K562 (cell line): ENCODE measurements around the gene ZDHHC17. TPM values are rescaled to one million over a fixed set of nuclear protein-coding genes. Genes with fewer than 3 reads are reported as not detected.

Source experiments
- ATAC-seq: fragments of 200-7000 bp; cut with Tn5 transposase; 3 replicates; pipeline ENCODE4 v1.9.1; 2020; ENCODE audit warnings: moderate library complexity
- BruUV-seq: library from RNA; stranded (reverse); fragments of 400-500 nt; replicated peaks from 2 replicates; lab custom pipeline; 2021; lab: Mats Ljungman, UMichigan
- CTCF ChIA-PET: fragments of 300-600 bp; formaldehyde crosslinking; extraction: SDS; loops from one replicate; lab custom pipeline; 2021; ENCODE audit warnings: low intra/inter-chr PET ratio; lab: Yijun Ruan, JAX
- POLR2A ChIA-PET: fragments of 300-600, 350-650 bp; sonication (Branson Sonifier 250); formaldehyde crosslinking; extraction: SDS; loops from one replicate; lab custom pipeline; 2021; ENCODE audit warnings: antibody characterized with exemption, inconsistent platforms; lab: Yijun Ruan, JAX
- DNase-seq, 4 experiments: peaks; one replicate each; pipeline versions ENCODE4 v3.0.0 to v3.0.0-alpha.2; 2011 to 2018; ENCODE audit warnings: low spot score in 3 of 4, mixed read lengths in 3 of 4; ENCODE audit errors: extremely low read depth in 1 of 4
- FAIRE-seq: peaks from 2 replicates; lab custom pipeline; 2011; peaks lifted over from hg19 to GRCh38; lab: Jason Lieb, UNC
- H2AFZ ChIP-seq: 2 replicates; pipeline ENCODE4 v1.6.0; 2011; ENCODE audit warnings: low read depth, low read length, control low read depth, inconsistent platforms
- H3K27ac ChIP-seq: fragments of 200-600 bp; 3 replicates; pipeline ENCODE4 v1.8.0; 2011; ENCODE audit warnings: low read depth, mild to moderate bottlenecking, control low read depth, inconsistent platforms, low read length, moderate library complexity, mixed read lengths; ENCODE audit errors: extremely low read depth
- H3K27me3 ChIP-seq, 2 experiments: fragments of 300-600 bp in 1 of 2; 2 replicates in 1 of 2; 3 replicates in 1 of 2; pipeline versions ENCODE4 v1.6.0 to v1.8.0; 2011; ENCODE audit warnings: inconsistent platforms in 2 of 2, low read length in 2 of 2, mild to moderate bottlenecking in 1 of 2, mixed read lengths in 1 of 2, moderate library complexity in 1 of 2; ENCODE audit not compliant: control insufficient read depth in 2 of 2, insufficient read depth in 2 of 2
- H3K36me3 ChIP-seq: fragments of 300-600 bp; 3 replicates; pipeline ENCODE4 v1.8.0; 2011; ENCODE audit warnings: mild to moderate bottlenecking, low read length, inconsistent platforms; ENCODE audit not compliant: control insufficient read depth, insufficient read depth
- H3K4me1 ChIP-seq, 2 experiments: fragments of 200-600 bp in 1 of 2; replicated peaks in 1 of 2; 2 replicates in 1 of 2; 3 replicates in 1 of 2; pipeline versions ENCODE4 v1.5.1 to v1.8.0; 2011; ENCODE audit warnings: inconsistent platforms in 2 of 2, low read length in 2 of 2, mild to moderate bottlenecking in 1 of 2, mixed read lengths in 1 of 2, moderate library complexity in 1 of 2; ENCODE audit not compliant: control insufficient read depth in 2 of 2, insufficient read depth in 2 of 2
- H3K4me2 ChIP-seq: 2 replicates; pipeline ENCODE4 v1.6.1; 2011; ENCODE audit warnings: low read length, control low read depth, inconsistent platforms, mixed read lengths; ENCODE audit not compliant: insufficient read depth
- H3K4me3 ChIP-seq: fragments of 200-600 bp; sonication (generic), shearing (Covaris generic); 2 replicates; pipeline ENCODE4 v1.5.1; 2016; ENCODE audit warnings: control low read depth, inconsistent platforms
- H3K79me2 ChIP-seq: fragments of 200-600 bp; 3 replicates; pipeline ENCODE4 v1.8.0; 2011; ENCODE audit warnings: low read length, inconsistent platforms; ENCODE audit not compliant: control insufficient read depth, insufficient read depth
- H3K9ac ChIP-seq, 2 experiments: 2 replicates each; pipeline versions ENCODE4 v1.6.0 to v1.6.1; 2011; ENCODE audit warnings: low read depth in 2 of 2, low read length in 2 of 2, control low read depth in 1 of 2, inconsistent platforms in 1 of 2, mild to moderate bottlenecking in 1 of 2, mixed read lengths in 1 of 2; ENCODE audit not compliant: insufficient read depth in 1 of 2
- H3K9me1 ChIP-seq: one replicate; pipeline ENCODE4 v1.6.0; 2011; ENCODE audit warnings: inconsistent platforms, mild to moderate bottlenecking, low read length, moderate library complexity; ENCODE audit not compliant: control insufficient read depth, insufficient read depth
- H3K9me3 ChIP-seq: replicated peaks from 2 replicates; pipeline ENCODE4 v1.5.1; 2011; ENCODE audit warnings: low read depth, low read length, inconsistent platforms; ENCODE audit not compliant: control insufficient read depth, insufficient read depth
- H4K20me1 ChIP-seq: replicated peaks from 2 replicates; pipeline ENCODE4 v1.6.1; 2011; ENCODE audit warnings: low read length, inconsistent platforms, mixed read lengths; ENCODE audit not compliant: control insufficient read depth, insufficient read depth
- LARP7 ChIP-seq: fragments of 450-650 bp; IDR thresholded peaks from 2 replicates; pipeline ENCODE4 v1.6.1; 2016
- NEUROD1 ChIP-seq: fragments of 150-350 bp; IDR thresholded peaks from 2 replicates; pipeline ENCODE4 v1.6.1; 2014; ENCODE audit warnings: borderline replicate concordance, low read length, low read depth; ENCODE audit not compliant: partially characterized antibody
- SMARCE1 ChIP-seq: fragments of 450-650 bp; IDR thresholded peaks from 2 replicates; pipeline ENCODE4 v1.7.1; 2016; ENCODE audit warnings: mild to moderate bottlenecking
- SNRNP70 ChIP-seq: fragments of 200-400 bp; formaldehyde crosslinking; optimal IDR thresholded peaks from 2 replicates; pipeline ENCODE3; 2017; ENCODE audit warnings: low read depth, low read length
- TAL1 ChIP-seq: fragments of 450-650 bp; IDR thresholded peaks from 2 replicates; pipeline ENCODE4 v1.6.1; 2016; ENCODE audit warnings: mild to moderate bottlenecking
- TOE1 ChIP-seq, 2 experiments: fragments of 450-650 bp in 1 of 2; sonication (generic) in 1 of 2; formaldehyde crosslinking in 1 of 2; IDR thresholded peaks; 2 replicates each; pipeline versions ENCODE4 v1.7.1 to v1.8.0; 2016 to 2022; ENCODE audit warnings: borderline replicate concordance in 2 of 2, mild to moderate bottlenecking in 2 of 2, antibody characterized with exemption in 1 of 2, inconsistent platforms in 1 of 2, low read depth in 1 of 2, missing genetic modification reagents in 1 of 2, moderate library complexity in 1 of 2
- ZEB2 ChIP-seq: fragments of 450-650 bp; IDR thresholded peaks from 2 replicates; pipeline ENCODE4 v1.6.1; 2016
- ZNF124 ChIP-seq: sonication (generic); formaldehyde crosslinking; IDR thresholded peaks from 2 replicates; pipeline ENCODE4 v1.8.1; 2022; ENCODE audit warnings: missing genetic modification reagents
- ZNF217 ChIP-seq: sonication (generic); formaldehyde crosslinking; IDR thresholded peaks from 2 replicates; pipeline ENCODE4 v1.8.0; 2022; ENCODE audit warnings: mild to moderate bottlenecking, missing genetic modification reagents
- WGBS: fragments of 100-300 bp; shearing (Covaris generic); methylation state at CpG from one replicate; pipeline ENCODE4 v1.1.6; 2016; ENCODE audit warnings: low coverage, mixed read lengths; ENCODE audit not compliant: insufficient coverage; ENCODE audit errors: missing lambda C conversion rate; 5-methylcytosine and 5-hydroxymethylcytosine counted together
- in situ Hi-C: fragments of 300-500 bp; cut with MboI; formaldehyde crosslinking; loops from 4 replicates; pipeline ENCODE4 v1.15.0; 2018; ENCODE audit warnings: inconsistent platforms, mixed read lengths
- intact Hi-C: fragments of 100-400 bp; cut with micrococcal nuclease; formaldehyde crosslinking; loops from 2 replicates; pipeline ENCODE4 v1.14.2; 2022
- polyA plus RNA-seq, 8 experiments: library from polyadenylated mRNA; depleted of rRNA in 4 of 8; stranded (reverse) in 5 of 8; unstranded in 3 of 8; fragments of >200 nt; fragmentation: Nextera tagmentation in 2 of 8; fragmentation: Illumina TruSeq in 1 of 8; extraction: Ambion mirVana in 2 of 8; extraction: Trizol in 1 of 8; gene quantifications; 2 replicates each; pipeline versions ENCODE4 v1.2.1 to v1.2.3, GENCODE V29; 2011 to 2014; ENCODE audit warnings: inconsistent platforms in 1 of 8, missing spikeins in 1 of 8
- total RNA-seq, 7 experiments: library from RNA; depleted of rRNA in 6 of 7; stranded (reverse); fragments of >200 nt in 6 of 7; fragmentation: Illumina TruSeq in 2 of 7; extraction: Trizol in 2 of 7; gene quantifications; 2 replicates each; pipeline versions ENCODE4 v1.2.1 to v1.2.3, GENCODE V29; 2011 to 2021; ENCODE audit warnings: low replicate concordance in 1 of 7
- TF ChIP-seq, protein P1 (sequence below): fragments of 250-450 bp; sonication (Bioruptor Pico); IDR thresholded peaks from 2 replicates; pipeline ENCODE4 v1.9.0; 2021; ENCODE audit warnings: mild to moderate bottlenecking
- TF ChIP-seq, protein P2 (sequence below), 2 experiments: fragments of 200-800 bp in 1 of 2; sonication (Bioruptor generic) in 1 of 2; sonication (generic) in 1 of 2; formaldehyde crosslinking in 1 of 2; IDR thresholded peaks in 1 of 2; conservative IDR thresholded peaks in 1 of 2; 2 replicates each; pipeline versions ENCODE4 v1.5.0 to v1.6.1; 2016 to 2020; ENCODE audit warnings: missing compliant biosample characterization in 1 of 2, missing genetic modification characterization in 1 of 2, missing genetic modification reagents in 1 of 2
- TF ChIP-seq, protein P3 (sequence below): fragments of 200-800 bp; sonication (Bioruptor generic); IDR thresholded peaks from 2 replicates; pipeline ENCODE4 v1.6.1; 2017; ENCODE audit warnings: missing genetic modification characterization, missing compliant biosample characterization
- TF ChIP-seq, protein P4 (sequence below): fragments of 450-650 bp; IDR thresholded peaks from 2 replicates; pipeline ENCODE4 v1.6.1; 2017; ENCODE audit warnings: antibody characterized with exemption, mild to moderate bottlenecking

The ZDHHC17 gene
- total and polyA plus RNA-seq, 9 of the 15 experiments (the other 6 are each of a cell fraction or from before 2014, with no cell fraction given) = 6.7 to 66.0 (median 27.5) TPM

DNA sequence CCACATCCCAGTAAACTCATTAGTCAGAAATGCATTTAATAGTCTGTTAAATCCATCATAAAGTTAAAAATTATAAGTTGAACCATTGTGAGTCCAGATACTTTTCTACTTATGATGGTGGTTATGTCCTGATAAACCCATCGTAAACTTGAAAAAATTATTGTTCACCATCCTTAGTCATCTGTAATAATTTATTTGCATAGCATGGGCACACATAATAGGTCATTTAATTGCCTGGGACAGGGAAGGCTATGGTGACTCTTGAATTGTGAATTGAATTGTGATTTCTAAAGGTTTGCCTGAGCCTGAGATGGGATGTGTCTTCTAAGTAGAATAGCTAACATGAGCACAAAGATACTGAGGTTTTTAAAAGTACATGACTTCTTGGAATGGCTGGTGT, 21.5 kb downstream of the ZDHHC17 start (continued):
- TF ChIP-seq, protein P1, sequence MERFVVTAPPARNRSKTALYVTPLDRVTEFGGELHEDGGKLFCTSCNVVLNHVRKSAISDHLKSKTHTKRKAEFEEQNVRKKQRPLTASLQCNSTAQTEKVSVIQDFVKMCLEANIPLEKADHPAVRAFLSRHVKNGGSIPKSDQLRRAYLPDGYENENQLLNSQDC = no peak

DNA sequence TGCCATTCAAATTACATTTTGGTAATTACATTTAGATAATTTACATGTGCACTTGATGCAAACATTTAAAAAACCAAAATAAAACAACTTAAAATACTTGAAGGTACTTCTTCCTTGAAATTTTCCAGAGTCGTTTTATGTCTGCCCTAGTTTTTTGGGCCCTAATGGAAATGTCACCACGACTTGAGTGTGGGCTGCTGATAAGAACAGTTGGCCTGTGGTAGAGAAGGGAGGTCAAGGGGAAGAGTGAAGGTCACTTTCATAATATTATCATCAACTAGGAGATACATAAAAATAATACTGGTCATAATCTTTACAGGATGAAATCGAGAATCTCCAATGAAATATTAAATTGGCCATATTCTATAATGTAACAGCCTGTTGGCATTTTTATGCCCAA, 23.1 kb downstream of the ZDHHC17 start:
- Histone ChIP-seq H3K27ac (peak overlapping the region; percentile 61; the same call in 2 of the 3 replicates), H2AFZ (no peak overlapping the region), H3K4me3 (no peak overlapping the region), H3K36me3 (0 out of 3 replicates have a peak, but pooled peaks cover 2% of the 10 kb centered on the region), H3K4me2 (peak overlapping the region; percentile 16; the same call in 1 of the 2 replicates), H3K4me1 (peaks cover 7 to 19% of the 10 kb centered on the region in 2 experiments), H3K79me2 (peaks cover 93% of the 10 kb centered on the region), H3K9ac (peak overlapping the region in 1 of 2 experiments; percentile 12; a peak in 1 of 4 replicates), H4K20me1 (no peaks in the 10 kb centered on the region), H3K27me3 (no peaks in the 10 kb centered on the region), H3K9me1 (no peaks in the 10 kb centered on the region), H3K9me3 (peaks cover 10% of the 10 kb centered on the region)
- ChIA-PET POLR2A (no interaction called here), CTCF (no interaction called here)
- no TSS peak for BruUV-seq
- intact Hi-C loops (no loop called here), in situ Hi-C loops (no loop called here)
- DNase-seq (peak; percentile 58 to 80 (median 64)), ATAC-seq (peak; percentile 49; the same call in 1 of the 3 replicates), FAIRE-seq (peak; percentile 76)
- WGBS = 0% methylated on average over 3 of the region's 3 CpGs
- TF ChIP-seq, protein P2, sequence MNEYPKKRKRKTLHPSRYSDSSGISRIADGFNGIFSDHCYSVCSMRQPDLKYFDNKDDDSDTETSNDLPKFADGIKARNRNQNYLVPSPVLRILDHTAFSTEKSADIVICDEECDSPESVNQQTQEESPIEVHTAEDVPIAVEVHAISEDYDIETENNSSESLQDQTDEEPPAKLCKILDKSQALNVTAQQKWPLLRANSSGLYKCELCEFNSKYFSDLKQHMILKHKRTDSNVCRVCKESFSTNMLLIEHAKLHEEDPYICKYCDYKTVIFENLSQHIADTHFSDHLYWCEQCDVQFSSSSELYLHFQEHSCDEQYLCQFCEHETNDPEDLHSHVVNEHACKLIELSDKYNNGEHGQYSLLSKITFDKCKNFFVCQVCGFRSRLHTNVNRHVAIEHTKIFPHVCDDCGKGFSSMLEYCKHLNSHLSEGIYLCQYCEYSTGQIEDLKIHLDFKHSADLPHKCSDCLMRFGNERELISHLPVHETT (CRISPR knock-in tag; conservative IDR thresholded peaks at IDR 0.05 in 1 of 2, IDR thresholded peaks at IDR 0.05 in 1 of 2) = no peak
- TF ChIP-seq LARP7 = no peak
- TF ChIP-seq TOE1 (IDR thresholded peaks at IDR 0.05; ENCODE audit: borderline replicate concordance) = no peak
- TF ChIP-seq TOE1 (CRISPR knock-in tag; IDR thresholded peaks at IDR 0.05; ENCODE audit: borderline replicate concordance, low read depth) = no peak
- TF ChIP-seq, protein P3, sequence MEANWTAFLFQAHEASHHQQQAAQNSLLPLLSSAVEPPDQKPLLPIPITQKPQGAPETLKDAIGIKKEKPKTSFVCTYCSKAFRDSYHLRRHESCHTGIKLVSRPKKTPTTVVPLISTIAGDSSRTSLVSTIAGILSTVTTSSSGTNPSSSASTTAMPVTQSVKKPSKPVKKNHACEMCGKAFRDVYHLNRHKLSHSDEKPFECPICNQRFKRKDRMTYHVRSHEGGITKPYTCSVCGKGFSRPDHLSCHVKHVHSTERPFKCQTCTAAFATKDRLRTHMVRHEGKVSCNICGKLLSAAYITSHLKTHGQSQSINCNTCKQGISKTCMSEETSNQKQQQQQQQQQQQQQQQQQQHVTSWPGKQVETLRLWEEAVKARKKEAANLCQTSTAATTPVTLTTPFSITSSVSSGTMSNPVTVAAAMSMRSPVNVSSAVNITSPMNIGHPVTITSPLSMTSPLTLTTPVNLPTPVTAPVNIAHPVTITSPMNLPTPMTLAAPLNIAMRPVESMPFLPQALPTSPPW (CRISPR knock-in tag) = 0 out of 2 replicates have a peak, but pooled peaks have one; percentile 30
- peak; percentile 57 for TF ChIP-seq TAL1
- TF ChIP-seq ZEB2 = no peak
- peak; percentile 69 for TF ChIP-seq SMARCE1
- TF ChIP-seq ZNF217 (CRISPR knock-in tag) = no peak
- TF ChIP-seq NEUROD1 = no peak
- TF ChIP-seq, protein P4, sequence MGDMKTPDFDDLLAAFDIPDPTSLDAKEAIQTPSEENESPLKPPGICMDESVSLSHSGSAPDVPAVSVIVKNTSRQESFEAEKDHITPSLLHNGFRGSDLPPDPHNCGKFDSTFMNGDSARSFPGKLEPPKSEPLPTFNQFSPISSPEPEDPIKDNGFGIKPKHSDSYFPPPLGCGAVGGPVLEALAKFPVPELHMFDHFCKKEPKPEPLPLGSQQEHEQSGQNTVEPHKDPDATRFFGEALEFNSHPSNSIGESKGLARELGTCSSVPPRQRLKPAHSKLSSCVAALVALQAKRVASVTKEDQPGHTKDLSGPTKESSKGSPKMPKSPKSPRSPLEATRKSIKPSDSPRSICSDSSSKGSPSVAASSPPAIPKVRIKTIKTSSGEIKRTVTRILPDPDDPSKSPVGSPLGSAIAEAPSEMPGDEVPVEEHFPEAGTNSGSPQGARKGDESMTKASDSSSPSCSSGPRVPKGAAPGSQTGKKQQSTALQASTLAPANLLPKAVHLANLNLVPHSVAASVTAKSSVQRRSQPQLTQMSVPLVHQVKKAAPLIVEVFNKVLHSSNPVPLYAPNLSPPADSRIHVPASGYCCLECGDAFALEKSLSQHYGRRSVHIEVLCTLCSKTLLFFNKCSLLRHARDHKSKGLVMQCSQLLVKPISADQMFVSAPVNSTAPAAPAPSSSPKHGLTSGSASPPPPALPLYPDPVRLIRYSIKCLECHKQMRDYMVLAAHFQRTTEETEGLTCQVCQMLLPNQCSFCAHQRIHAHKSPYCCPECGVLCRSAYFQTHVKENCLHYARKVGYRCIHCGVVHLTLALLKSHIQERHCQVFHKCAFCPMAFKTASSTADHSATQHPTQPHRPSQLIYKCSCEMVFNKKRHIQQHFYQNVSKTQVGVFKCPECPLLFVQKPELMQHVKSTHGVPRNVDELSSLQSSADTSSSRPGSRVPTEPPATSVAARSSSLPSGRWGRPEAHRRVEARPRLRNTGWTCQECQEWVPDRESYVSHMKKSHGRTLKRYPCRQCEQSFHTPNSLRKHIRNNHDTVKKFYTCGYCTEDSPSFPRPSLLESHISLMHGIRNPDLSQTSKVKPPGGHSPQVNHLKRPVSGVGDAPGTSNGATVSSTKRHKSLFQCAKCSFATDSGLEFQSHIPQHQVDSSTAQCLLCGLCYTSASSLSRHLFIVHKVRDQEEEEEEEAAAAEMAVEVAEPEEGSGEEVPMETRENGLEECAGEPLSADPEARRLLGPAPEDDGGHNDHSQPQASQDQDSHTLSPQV = 0 out of 2 replicates have a peak, but pooled peaks have one; percentile 30
- TF ChIP-seq SNRNP70 = no peak
- no peak for TF ChIP-seq ZNF124
